Osteoblast (primary cell): ENCODE measurements around the gene HIP1R. TPM values are rescaled to one million over a fixed set of nuclear protein-coding genes. Genes with fewer than 3 reads are reported as not detected.

ENCODE experiments used
- DNase-seq: peaks from one replicate; pipeline ENCODE4 v3.0.0; 2011; ENCODE audit warnings: low spot score, mixed read lengths; ENCODE audit not compliant: insufficient read length; ENCODE audit errors: missing footprints
- H2AFZ ChIP-seq: 2 replicates; pipeline ENCODE4 v1.6.0; 2011; ENCODE audit warnings: mild to moderate bottlenecking, low read length
- H3K27ac ChIP-seq: 2 replicates; pipeline ENCODE4 v1.5.1; 2011; ENCODE audit warnings: mild to moderate bottlenecking, low read depth, low read length, moderate library complexity
- H3K27me3 ChIP-seq: 2 replicates; pipeline ENCODE4 v1.6.0; 2012; ENCODE audit warnings: mild to moderate bottlenecking, control low read depth, inconsistent platforms, low read length, moderate library complexity; ENCODE audit not compliant: insufficient read depth
- H3K36me3 ChIP-seq: 2 replicates; pipeline ENCODE4 v1.5.1; 2011; ENCODE audit warnings: mild to moderate bottlenecking, low read length, control low read depth, moderate library complexity; ENCODE audit not compliant: insufficient read depth
- H3K4me1 ChIP-seq: 2 replicates; pipeline ENCODE4 v1.5.1; 2011; ENCODE audit warnings: mild to moderate bottlenecking, low read length, control low read depth, moderate library complexity; ENCODE audit not compliant: insufficient read depth
- H3K4me2 ChIP-seq: 2 replicates; pipeline ENCODE4 v1.6.0; 2011; ENCODE audit warnings: mild to moderate bottlenecking, low read length; ENCODE audit not compliant: insufficient read depth
- H3K4me3 ChIP-seq: fragments of 200-600 bp; sonication (generic); 3 replicates; pipeline ENCODE4 v1.5.1; 2012; ENCODE audit warnings: mild to moderate bottlenecking, low read length, inconsistent platforms; ENCODE audit not compliant: insufficient read depth
- H3K79me2 ChIP-seq: 2 replicates; pipeline ENCODE4 v1.6.0; 2012; ENCODE audit warnings: mild to moderate bottlenecking, low read length, control low read depth, inconsistent platforms; ENCODE audit not compliant: insufficient read depth
- H3K9me3 ChIP-seq: 2 replicates; pipeline ENCODE4 v1.5.1; 2011; ENCODE audit warnings: low read depth, low read length, control low read depth
- H4K20me1 ChIP-seq: 2 replicates; pipeline ENCODE4 v1.6.0; 2012; ENCODE audit warnings: mild to moderate bottlenecking, low read length, control low read depth; ENCODE audit not compliant: insufficient read depth
- CTCF ChIP-seq: IDR thresholded peaks from 2 replicates; pipeline ENCODE4 v1.5.1; 2011; ENCODE audit warnings: mild to moderate bottlenecking, low read depth, low read length, moderate library complexity; ENCODE audit errors: extremely low read depth
- total RNA-seq: library from RNA; depleted of rRNA; stranded (reverse); fragments of >200 nt; gene quantifications from 2 replicates; pipeline ENCODE4 v1.2.3, GENCODE V29; 2012

The HIP1R gene
- total RNA-seq, 1 donor, result 21.0 TPM

DNA sequence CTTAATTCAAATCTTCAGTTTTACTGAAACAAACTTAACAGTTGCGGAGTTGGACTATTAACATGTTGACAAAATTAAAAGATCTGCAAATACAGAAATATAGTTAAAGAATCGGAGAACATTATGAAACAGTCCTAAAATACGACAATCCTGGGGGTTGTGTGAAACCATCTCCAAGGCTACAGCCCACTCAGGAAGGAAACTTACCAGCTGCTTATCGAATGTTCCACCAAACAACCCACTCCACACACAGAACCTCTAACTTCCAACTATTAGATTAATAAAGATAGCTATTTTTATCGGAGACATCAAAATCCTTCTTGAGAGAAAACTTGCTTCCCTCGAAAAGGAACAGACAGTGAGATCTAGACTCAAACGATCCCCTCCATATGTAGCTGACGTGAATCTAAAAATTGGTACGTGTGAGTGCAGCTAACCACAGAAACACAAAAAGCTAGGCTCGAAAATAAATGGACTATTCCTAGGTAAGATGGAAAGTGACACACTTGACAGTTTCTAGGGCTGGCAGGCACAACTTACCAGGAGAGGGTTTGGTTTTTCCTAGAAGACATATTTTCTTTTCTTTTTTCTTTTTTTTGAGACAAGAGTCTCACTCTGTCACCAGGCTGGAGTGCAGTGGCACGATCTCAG, 47.8 kb downstream of the HIP1R start:
- H3K79me2 ChIP-seq, result peaks cover 97% of the 10 kb centered on the region
- H3K27me3 ChIP-seq, result no peaks in the 10 kb centered on the region
- H3K36me3 ChIP-seq, result no peaks in the 10 kb centered on the region
- no peak overlapping the region for H3K4me2 ChIP-seq
- DNase-seq, result no peak
- no peak overlapping the region for H3K4me3 ChIP-seq
- no peak overlapping the region for H2AFZ ChIP-seq
- no peak for TF ChIP-seq CTCF
- peaks cover 69% of the 10 kb centered on the region for H4K20me1 ChIP-seq
- peaks cover 43% of the 10 kb centered on the region for H3K4me1 ChIP-seq
- H3K9me3 ChIP-seq, result no peaks in the 10 kb centered on the region
- no peak overlapping the region for H3K27ac ChIP-seq

DNA sequence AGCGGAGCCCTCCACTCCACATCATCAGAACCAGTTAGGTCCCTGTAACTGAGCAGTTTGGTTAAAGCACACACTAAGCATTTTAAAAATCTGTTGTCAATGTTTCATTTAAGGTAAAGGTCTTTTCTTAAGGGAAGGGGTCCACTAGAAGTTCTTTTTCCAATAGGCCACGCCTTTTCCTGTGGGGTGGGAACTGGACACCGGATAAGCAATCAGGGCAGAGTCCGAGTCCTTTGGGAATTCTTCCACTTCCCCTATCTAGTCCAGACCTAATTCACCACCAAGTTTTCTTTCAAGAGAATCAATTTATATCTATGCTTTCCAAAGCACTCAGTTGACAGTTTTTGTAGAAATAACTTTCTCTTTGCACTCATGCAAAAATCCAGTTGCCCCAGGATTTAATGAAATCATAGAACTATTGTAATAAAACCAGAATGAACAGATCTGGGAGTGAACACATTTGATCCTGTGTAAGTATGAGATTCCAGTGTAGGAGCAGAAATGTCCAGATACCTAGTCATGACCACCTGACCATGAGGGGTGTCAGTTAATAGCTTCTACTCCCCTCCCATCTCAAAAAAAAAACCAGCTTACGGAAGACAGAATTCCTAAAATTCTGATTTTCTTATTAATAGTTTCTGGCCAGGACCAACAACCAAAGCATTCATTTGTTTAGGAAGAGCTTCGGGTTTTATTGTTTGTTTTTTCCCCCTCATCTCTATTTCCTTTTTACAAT, 49.0 kb downstream of the HIP1R start:
- Histone ChIP-seq H3K27me3 (no peaks in the 10 kb centered on the region), H3K4me1 (peaks cover 55% of the 10 kb centered on the region), H3K36me3 (no peaks in the 10 kb centered on the region), H2AFZ (no peak overlapping the region), H3K4me2 (no peak overlapping the region), H4K20me1 (peaks cover 75% of the 10 kb centered on the region), H3K27ac (no peak overlapping the region), H3K4me3 (no peak overlapping the region), H3K79me2 (peaks cover 97% of the 10 kb centered on the region), H3K9me3 (no peaks in the 10 kb centered on the region)
- no peak for TF ChIP-seq CTCF
- no peak for DNase-seq

- Histone ChIP-seq H4K20me1 (peaks cover 71% of the 10 kb centered on the region), H3K27me3 (no peaks in the 10 kb centered on the region), H3K9me3 (no peaks in the 10 kb centered on the region), H3K4me3 (no peak overlapping the region), H3K4me2 (no peak overlapping the region), H3K79me2 (peaks cover 97% of the 10 kb centered on the region), H3K4me1 (peaks cover 50% of the 10 kb centered on the region), H2AFZ (no peak overlapping the region), H3K36me3 (no peaks in the 10 kb centered on the region), H3K27ac (no peak overlapping the region)
- DNase-seq, result no peak
- TF ChIP-seq CTCF, result no peak
Observed at GRCh38 chr12:122884860-122885259, 49.6 kb downstream of the HIP1R start.

- Histone ChIP-seq H2AFZ (no peak overlapping the region), H3K4me1 (peaks cover 43% of the 10 kb centered on the region), H3K27me3 (no peaks in the 10 kb centered on the region), H3K4me3 (no peak overlapping the region), H3K4me2 (no peak overlapping the region), H3K27ac (no peak overlapping the region), H4K20me1 (peaks cover 66% of the 10 kb centered on the region), H3K36me3 (no peaks in the 10 kb centered on the region), H3K9me3 (no peaks in the 10 kb centered on the region), H3K79me2 (peaks cover 97% of the 10 kb centered on the region)
- no peak for TF ChIP-seq CTCF
- no peak for DNase-seq
Observed at GRCh38 chr12:122886161-122886560, 50.9 kb downstream of the HIP1R start.
